Ecto neural progenitor cell (in vitro differentiated cells): Measurements from ENCODE around the gene AOX1.
"Not testable (repeated sequence)": the region's sequence is repeated elsewhere in the genome, so short reads cannot be mapped to it uniquely, and the experiment has no call there.

Experiments used
- DNase-seq: peaks from one replicate; pipeline ENCODE4 v3.0.0-alpha.2; 2018; ENCODE audit warnings: low spot score

The AOX1 gene

DNA sequence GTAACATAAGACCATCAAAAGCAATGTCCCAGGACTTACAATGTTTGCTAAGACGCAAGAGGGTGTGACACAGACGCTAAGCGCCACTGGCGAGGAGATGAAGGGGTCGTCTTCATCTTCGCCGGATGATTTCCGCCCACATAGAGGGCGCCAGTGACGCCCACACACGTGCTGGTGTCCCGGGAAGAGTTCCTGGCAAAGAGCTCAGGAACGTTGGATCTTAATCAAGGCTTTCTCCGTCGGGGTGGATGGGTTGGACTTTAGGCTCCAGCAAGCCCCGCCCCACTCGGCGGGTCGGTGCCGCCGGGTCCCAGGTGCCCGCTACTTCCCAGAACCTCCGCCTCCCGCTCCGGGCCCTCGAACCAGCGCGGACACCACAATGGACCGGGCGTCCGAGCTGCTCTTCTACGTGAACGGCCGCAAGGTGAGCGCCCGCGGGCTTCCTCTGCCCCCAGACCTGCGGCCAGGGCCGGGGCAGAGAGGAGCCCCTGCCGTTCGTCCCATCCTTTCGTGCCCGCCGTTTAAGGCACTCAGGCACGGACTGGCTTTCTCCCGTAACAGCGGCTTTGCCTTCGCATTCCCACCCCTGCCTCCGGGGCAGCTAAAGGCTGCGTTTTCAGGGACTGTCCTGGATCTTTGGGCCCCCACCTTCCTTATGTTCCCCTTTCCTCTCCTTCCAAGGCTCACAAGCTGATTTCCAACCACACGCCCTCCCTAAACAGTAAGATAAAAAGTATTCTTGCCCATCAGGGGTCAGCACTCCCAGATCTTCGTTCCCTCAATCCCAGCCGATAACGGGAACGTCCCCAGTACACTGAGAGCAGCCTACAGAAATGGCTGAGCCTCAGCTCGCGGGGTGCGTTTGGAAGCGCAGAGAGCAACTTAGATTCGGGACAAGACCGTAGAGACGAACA lies at the start of gene AOX1:
Gene AOX1 (plus strand): TSS at position 285 of the 914 bp plus-strand sequence. CDS start 95 bp downstream, at position 380.
- DNase-seq, result peak; percentile 78

DNA sequence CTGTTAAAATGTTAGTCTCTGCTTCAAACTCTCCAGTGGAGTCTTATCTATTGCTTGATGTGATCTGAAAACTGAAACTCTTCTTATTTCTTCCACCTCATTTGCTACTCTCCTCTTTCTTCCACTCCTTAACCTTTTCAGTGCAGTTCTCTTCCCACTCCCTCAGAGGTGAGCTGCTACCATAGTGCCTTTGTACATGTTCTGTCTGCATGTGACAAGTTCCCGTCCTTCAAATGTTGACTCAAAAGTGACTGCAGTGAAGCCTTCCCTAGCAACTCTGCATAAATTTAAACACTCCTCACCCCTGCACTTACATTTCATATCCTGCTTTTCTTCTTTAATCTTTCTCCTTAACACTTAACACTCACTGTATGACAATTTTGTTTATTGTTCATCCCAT lies 47.7 kb upstream of the AOX1 start:
- DNase-seq, result no peak

DNA sequence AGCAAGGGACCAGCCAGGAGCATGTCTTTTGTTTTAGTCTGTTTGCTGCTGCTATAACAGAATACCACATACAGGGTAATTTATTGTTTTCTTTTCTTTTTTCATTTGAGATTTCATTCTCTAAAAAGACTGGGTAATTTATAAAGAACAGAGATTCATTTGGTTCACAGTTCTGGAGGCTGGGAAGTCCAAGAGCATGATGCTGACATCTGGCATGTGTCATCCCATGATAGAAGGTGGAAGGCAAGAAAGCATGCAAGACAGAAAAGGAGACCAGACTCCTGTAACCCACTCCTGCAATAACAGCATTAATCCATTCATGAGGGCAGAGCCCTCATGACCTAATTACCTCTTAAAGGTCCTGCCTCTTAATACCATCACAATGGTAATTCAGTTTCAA lies 45.0 kb upstream of the AOX1 start:
- DNase-seq, result no peak

DNA sequence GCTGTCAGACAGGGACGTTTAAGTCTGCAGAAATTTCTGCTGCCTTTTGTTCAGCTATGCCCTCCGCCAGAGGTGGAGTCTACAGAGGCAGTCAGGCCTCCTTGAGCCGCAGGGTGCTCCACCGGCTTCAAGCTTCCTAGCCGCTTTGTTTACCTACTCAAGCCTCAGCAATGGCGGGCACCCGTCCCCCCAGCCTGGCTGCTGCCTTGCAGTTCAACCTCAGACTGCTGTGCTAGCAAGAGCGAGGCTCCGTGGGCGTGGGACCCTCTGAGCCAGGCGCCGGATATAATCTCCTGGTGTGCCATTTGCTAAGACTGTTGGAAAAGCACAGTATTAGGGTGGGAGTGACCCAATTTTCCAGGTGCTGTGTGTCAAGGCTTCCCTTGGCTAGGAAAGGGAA lies 19.2 kb upstream of the AOX1 start:
- DNase-seq, result not testable (repeated sequence)

DNA sequence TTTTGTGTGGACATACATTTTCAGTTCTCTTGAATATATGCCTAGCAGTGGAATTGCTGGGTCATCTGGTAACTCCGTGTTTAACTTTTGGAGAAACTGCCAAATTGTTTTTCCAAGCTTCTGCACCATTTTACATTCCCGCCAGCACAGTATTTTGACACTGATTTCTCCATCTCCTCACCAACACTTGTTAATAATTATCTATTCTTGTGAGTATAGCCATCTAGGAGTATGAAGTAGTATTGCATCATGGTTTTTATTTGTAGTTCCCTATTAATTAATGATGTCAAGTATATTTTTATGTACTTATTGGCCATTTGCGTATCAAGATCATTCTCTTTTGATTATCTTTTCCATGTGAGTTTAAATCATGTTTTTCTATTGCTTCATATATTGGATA lies 17.9 kb upstream of the AOX1 start:
- DNase-seq, result no peak

DNA sequence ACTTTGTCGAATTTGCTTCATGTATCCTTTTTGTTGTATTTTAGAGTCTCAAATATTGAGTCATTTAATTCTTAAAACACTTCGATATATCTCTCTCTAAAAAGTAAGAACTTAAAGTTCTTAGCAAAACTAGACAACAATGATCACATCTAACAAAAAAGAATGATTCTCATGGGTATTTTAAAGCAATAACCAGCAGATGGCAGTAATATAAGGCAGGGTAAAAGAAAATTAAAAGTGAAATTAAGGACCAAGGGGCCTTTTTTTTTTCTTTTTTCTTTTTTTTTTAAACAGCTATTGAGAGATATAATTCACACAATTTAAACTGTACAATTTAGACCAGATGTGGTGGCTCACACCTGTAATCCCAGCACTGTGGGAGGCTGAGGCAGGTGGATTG lies 9.9 kb upstream of the AOX1 start:
- no peak for DNase-seq

DNA sequence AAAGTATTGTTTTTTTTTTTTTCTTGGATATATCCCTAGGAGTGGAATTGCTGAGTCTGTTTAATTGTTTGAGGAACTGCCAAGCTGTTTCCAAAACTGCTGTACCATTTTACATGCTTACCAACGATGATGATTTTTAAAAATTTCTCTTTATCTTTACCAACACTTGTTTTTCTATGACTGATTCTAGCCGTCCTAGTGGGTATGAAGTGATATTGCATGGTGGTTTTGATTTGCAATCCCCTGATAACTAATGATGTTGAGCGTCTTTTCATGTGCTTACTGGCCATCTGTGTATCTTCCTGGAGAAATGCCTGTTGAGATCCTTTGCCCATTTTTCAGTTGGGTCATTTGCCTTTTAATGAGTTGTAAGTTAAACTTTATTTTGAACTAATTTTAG lies 8.8 kb upstream of the AOX1 start:
- DNase-seq, result no peak

DNA sequence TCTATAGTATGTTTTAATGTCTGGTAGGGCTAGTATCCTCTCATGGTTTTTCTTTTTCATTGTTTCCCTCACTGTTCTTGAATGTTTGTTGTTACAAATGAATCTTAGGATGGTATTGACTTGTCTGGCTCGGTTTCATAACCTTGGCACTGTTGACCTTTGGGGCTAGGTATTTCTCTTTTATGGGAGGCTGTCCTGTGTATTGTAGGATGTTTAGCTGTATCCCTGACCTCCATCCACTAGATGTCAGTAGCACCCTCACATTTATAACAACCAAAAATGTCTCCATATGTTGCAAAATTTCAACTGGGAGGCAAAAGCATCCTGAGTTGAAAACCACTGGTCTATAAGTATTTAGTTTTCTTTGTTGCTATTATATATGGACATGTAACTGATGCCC lies 7.0 kb upstream of the AOX1 start:
- DNase-seq, result no peak

DNA sequence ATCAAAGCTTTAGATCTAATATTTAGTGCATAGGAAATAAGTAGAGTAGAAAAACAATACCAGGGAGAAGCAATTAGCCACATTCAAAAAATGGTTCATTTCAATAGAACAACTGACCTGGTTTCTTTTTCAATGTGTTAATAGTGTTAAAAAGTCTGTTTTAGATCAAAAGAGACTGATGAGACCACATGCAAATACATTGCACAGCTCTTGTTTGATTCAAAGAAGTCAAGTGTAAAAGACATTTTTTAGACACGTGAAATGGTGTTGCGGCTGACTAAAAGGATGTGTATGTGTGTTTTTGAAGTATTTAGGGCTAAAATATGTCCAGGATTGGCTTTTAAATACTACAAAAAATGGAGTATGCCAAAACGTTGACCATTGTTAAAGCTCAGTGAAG lies 1.2 kb upstream of the AOX1 start:
- no peak for DNase-seq

DNA sequence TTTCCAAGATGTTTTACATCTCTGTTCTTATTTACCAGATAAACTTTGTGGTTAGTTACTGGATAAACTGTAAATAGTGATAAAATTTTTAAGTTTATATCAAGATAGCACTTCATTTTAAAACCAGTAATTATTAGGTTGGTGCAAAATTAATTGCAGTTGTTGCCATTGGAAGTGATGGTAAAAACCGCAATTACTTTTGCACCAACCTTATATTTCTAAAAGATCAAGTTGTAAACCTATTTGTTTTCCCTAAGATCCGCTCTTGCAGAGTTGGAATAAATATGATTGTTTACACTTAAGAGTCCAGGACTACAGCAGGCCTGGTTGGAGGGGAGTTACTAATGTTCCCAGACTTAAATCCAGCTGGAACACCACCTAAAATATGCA lies 479 bp upstream of the AOX1 start:
- DNase-seq, result no peak

DNA sequence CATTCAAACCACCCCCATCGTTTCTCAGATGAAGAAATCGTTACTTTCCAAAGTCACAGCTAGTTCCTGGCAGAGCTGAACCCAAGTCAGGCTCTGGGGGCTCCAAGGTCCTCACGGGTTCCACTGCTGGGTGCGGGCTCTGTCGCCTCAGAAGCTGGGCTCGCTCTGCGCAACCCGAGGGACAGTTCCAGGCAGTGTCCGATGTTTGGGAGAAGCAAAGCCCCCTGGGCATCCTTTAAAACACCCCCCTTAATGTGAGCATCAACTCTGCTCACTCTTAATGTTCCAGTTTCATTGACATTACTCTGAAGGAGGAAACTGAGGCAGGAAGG lies 796 bp downstream of the AOX1 start:
- DNase-seq, result no peak

DNA sequence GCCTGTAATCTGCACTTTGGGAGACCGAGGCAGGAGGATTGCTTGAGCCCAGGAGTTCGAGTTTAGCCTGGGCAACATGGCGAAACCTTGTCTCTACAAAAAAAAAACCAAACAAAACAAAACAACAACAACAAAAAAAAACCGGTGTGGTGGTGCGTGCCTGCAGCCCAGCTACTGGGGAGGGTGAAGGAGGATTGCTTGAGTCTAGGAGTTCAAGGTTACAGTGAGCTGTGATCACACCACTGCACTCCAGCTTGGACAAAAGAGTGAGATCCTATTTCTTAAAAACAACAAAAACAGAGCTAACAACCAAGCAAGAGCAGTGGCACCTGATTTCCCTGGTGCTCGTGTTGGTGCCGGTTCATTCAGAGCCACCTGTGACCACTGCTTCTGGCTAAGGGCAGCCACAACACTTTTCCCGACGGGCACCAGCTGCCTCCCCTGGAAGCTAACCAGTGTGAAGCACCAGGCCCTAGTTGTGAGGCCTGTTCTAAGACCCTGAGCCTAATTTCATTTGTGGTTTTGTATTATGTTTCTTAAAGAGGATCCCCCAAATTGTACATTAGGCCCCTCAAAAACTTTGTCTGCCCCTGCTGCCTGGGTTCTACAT lies 1.3 kb downstream of the AOX1 start:
- no peak for DNase-seq

DNA sequence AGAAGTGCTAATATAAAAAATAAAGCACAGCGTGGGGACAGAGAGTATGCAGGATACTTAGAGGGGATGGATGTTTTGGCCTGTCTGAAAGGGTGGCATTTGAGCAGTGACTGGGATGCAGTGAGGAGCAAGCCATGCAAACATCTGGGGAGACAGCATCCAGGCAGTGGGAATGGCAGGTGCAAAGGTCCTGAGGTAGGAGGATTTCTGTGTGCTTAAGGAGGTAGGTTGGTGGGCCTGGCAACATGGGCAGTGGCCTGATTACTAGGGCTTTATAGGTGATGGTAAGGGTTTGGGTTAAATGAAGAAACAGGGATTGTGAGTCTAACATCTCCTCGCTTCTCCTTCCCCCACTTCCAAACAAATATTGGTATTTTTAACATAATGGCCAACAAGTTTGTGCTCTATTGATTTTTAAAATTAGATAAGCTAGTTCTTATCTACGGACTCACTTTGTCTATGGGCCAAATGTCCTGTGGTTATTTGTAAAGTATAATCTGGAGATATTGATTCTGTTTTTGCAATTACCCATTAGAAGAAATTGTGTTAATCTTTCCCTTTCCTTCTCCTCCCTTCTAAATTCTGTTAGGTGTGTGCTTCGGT lies 2.4 kb downstream of the AOX1 start:
- DNase-seq, result no peak

DNA sequence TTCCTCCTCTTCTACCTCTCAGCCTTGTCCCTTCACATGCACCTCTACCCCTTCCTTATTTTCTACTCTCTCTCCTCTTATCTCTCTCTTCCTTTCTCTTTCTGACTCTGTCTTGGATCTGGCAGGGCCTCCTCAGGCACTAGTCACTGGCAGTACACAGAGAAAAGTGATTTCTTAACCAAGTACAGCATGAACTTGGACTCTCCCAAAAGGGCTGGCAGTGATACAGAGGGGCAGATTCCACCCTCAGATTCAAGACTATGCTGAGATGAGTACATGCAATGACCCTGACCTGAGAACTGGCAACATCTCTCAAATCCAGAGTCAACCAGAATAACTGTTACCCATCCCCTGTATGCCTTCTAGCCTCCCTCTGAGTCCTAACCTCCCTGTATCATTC lies 4.3 kb downstream of the AOX1 start:
- no peak for DNase-seq

DNA sequence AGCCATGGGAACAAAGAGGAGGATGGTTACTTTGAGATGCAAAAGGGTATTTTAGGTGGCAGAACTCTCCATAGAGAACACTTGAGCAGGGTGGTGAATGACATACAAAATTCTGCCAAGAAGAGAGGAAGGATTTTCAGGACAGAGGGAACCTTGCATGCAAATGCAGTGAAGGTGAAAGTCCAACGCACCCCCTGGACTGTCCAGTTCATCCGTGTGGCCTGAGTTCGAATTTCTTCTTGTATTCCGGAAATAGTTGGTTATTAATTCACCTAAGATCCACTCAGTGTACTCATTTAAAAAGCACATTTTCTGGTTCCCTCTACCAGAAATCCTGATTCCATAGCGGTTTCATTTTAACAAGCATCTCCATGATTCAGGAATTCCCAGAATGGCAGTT lies 5.5 kb downstream of the AOX1 start:
- no peak for DNase-seq

DNA sequence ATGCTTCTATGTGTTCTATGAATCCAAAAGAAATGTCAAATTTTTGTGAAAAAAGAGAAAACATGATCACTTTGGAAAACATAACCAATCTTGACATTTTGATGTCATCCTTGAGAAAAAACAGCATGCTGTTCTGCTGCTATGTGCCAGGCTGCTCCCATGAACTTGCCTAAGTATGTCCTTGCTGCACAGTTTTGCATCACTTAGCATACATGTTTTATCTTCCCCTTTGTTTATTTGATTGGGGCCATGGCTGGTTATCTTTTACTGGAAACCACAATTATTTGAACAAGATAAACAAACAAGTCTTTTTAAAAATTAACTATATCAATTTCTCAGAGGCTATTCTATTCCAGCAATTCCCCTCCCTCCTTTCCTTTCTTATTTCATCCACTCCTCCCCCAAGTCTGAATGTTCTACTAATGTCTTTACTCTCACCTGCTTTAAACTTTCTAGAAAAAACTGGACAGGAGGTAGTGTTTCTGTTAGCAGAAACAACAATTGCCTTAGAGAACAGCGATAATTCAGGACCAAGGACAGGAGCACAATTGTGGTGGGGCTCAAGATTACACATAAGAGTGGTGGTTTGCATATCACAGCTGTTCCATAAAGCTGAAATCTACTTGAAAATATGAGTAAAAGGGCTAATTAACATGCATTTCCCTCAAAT lies 6.7 kb downstream of the AOX1 start:
- no peak for DNase-seq

DNA sequence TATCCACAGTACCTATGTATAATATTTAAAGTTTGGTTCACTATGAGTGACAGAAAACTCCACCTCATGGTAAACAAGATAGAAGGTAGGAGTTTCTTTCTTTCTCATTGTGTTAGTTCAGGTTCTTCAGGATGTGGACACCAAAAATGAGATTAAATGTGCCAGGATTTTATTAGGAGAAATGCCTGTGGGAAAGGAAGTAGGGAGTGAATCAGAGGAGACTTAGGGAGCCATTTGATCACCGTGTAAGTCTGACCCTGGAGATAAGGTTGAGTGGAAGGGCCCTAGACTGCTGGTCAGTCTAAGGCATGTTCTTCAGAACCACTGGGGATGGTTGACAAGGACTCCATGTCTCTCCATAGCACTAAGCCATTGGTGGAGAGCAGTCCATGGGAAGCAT lies 8.1 kb downstream of the AOX1 start:
- no peak for DNase-seq

DNA sequence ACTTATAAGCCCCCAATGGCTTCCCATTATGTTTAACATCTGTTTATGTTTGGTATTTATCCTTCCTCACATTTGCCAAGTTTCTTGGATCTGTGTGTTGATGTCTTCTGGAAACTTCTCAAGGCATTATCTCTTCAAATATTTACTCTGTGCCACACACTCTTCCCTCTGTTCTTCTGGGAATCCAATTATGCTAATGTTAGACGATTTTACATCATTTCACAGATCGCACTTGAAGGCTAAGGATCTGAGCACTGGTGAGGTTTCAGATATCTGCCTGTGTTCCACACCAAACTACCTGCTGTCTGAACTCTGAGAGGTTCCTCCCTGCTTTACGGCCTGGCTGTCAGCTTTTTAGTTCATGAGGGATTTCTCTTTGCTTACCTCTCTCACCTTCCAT lies 10.1 kb downstream of the AOX1 start:
- DNase-seq, result no peak

DNA sequence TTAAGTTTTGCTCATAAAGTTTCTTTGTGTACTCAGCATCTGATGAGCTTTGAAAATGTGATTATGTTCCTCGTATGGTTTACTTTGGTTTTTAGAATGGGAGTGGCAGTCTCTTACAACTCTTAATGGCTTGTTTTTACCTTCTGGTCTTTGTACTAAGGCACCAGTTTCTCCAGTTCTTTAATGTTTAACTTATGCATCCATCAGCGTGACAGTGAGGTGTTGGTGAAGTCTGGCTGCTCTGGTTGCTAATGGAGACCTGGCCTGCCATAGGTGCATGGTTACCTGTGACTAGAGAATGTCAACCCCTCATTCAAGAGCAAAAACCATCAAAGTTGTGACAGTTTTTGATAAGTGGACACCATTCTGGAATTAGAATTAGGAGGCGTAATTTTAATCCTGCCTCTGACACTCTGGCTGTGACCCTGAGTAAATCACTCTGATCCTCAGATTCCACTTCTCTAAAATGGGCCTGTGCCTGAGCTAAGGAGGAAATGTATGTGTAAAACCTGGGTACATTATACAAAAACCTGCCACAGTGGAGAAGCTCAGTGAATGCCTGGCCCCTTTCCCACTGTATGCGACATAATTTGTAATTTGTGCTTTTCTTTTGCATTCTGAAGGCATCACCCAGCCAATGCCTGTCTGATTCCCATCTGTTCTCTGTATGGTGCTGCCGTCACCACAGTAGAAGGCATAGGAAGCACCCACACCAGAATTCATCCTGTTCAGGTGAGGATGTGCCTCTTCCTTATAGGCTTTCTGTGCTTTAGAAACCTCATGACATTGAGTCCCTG lies 11.2 kb downstream of the AOX1 start:
- no peak for DNase-seq

DNA sequence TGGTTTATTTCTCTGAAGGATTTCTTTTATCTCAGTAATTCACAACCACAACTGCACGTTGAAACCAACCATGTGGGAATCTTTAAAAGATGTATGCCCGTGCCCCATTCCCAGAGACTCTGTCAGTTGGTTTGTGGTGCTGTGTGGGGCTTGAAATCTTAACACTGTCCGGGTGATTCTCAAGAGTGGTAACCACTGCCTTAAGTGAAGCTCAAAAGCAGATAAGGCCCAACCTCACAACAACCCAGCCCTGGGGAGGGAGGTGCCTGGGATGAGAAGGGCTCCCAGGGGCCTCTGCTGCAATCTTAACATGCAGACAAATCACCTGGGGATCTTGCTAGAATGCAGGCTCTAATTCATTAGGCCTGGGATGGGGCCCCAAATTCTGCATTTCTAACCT lies 13.4 kb downstream of the AOX1 start:
- no peak for DNase-seq

DNA sequence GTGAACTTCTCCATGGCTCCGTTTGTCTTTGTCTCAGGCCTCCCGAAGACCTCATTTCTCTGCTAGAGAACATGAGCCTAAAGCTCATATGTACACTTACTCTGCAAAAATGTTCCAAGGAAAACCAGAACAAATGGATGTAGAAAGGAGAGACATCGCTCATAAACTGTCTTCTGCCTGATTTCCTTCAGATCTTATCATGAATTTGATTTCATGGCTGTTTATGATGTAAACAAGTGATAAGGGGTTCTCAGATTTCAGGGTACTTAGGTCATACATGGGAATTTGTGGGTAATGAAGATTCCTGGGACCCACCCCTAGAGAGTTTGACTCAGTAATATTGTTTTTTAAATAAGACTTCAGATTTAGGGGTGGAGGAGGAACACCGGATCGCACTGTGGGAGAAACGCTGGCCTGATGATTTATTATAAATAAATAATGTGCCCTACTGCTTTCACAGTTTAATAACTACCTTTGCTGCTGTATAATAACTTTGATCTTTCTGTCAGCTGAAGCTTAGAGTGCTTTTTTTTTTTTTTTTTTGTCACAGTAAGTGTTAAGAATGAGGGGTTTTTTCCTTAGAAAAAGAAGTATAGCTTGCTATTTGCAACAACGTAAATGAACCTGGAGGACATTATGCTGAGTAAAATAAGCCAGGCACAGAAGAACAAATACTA lies 14.9 kb downstream of the AOX1 start:
- no peak for DNase-seq

DNA sequence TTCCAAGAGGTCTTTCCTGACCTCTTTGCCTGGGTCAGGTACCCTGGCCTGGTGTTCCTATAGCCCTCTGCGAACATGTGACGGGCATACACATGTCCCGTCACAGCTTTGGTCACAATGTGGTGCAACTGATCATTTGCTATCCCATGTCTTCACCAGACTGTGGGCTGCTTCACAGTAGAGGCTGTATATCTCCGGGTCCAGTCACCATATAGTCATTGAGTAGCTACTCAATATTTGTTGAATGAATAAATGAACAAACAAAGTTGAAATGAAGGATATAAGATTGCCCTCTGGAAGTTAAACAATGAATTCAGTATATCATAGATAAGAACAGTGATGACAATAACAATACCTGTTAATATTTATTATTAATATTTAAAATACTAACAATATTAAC lies 16.8 kb downstream of the AOX1 start:
- no peak for DNase-seq
